ENCODE data around the gene MEIS2.

Gene MEIS2

DNA sequence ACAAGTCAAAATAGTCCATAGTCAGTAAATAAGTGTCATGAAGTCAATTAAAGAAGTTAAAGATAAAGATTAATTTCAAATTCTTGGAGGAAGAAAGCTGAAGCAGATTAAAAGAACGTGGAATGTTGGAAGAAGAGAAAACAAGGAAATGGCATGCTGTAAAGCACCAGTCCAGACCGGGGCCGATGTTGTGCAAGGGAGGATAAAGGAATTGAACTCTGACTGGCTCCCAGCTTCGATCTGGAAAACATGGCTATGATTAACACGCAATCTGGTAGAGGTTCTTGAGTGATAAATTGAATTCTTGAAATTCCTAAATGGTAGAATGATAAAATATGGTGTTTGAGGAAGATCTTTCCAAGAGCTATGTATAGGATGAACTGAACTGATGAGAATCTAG lies 194.4 kb downstream of the MEIS2 start:
- TF ChIP-seq, protein P1, sequence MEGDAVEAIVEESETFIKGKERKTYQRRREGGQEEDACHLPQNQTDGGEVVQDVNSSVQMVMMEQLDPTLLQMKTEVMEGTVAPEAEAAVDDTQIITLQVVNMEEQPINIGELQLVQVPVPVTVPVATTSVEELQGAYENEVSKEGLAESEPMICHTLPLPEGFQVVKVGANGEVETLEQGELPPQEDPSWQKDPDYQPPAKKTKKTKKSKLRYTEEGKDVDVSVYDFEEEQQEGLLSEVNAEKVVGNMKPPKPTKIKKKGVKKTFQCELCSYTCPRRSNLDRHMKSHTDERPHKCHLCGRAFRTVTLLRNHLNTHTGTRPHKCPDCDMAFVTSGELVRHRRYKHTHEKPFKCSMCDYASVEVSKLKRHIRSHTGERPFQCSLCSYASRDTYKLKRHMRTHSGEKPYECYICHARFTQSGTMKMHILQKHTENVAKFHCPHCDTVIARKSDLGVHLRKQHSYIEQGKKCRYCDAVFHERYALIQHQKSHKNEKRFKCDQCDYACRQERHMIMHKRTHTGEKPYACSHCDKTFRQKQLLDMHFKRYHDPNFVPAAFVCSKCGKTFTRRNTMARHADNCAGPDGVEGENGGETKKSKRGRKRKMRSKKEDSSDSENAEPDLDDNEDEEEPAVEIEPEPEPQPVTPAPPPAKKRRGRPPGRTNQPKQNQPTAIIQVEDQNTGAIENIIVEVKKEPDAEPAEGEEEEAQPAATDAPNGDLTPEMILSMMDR (IDR thresholded peaks at IDR 0.05; ENCODE audit: low read depth, low read length): no peak
- DNase-seq (ENCODE audit: low read depth in 2 of 2): peak; percentile 62 to 84
- H3K4me3 ChIP-seq (replicated peaks in 1 of 2; ENCODE audit: low read depth in 2 of 2, low read length in 2 of 2): no peak overlapping the region

DNA sequence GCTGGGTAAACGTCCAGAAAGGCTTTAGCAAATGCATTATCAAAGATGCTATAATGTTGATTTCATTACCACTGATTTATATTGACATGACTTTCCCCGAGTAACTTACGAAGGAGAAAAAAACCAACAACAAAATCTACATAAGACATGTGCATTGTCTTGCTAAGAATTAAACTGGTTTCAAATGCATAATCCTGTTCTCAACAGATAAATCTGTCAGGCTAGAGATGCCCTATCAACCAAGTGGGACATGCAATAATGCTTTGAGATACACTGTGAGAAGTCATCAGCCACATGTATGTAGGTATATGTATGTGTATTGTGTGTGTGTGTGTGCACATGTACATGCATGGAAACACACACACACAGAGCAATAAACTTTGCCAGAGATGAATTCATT lies 195.6 kb downstream of the MEIS2 start:
- TF ChIP-seq, protein P1 (IDR thresholded peaks at IDR 0.05; ENCODE audit: low read depth, low read length): no peak
- no peak for DNase-seq (ENCODE audit: low read depth in 2 of 2)
- no peak overlapping the region for H3K4me3 ChIP-seq (replicated peaks in 1 of 2; ENCODE audit: low read depth in 2 of 2, low read length in 2 of 2)

DNA sequence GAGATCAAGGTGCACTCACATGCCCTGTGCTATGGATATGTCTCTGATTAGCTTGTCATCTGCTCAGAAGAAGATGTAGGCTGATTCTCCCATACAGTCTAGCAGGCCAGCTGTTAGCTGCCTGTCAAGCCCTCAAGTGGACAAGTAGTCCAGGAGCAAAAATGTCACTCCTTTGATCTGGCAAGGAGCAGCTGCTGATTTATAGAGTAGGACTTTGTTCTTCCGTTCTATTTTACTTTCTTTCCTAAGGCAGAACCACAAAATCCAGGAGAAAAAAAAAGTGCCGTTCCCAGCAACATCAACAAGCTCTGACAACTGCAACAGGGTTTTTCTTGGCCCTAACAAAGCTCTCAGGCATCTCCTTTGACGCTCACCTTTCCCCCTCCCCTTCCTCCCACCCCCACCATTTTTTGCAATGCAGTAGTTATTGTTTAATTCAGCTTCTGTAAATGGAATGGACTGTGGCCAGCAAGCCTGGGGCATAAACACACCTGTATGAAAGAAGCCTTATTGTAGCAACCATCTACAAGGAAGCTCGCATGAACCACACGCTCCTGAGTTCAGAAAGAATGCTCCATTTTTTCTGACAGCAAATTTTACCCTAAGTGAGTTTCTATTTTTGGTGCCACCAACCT lies 196.3 kb downstream of the MEIS2 start:
- no peak overlapping the region for H3K4me3 ChIP-seq (replicated peaks in 1 of 2; ENCODE audit: low read depth in 2 of 2, low read length in 2 of 2)
- no peak for DNase-seq (ENCODE audit: low read depth in 2 of 2)
- TF ChIP-seq, protein P1 (IDR thresholded peaks at IDR 0.05; ENCODE audit: low read depth, low read length): no peak

DNA sequence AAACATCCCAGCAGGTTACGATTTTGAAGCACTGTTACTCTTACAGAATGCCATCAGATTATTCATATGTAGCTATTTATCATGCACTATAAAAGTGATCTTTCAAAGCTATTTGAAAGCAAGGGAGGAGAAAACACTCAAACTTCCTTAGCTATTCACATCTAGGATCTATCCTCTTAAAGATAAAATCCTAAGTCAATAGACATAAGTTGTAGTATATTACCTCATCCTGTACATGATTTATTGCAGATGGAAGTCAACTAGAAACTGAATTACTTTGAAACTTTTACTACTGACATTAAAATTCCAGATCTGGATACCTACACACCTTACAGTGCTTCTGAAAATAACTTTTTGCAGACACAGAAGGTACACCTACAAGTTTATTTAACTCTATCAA lies 197.2 kb downstream of the MEIS2 start:
- H3K4me3 ChIP-seq (replicated peaks in 1 of 2; ENCODE audit: low read depth in 2 of 2, low read length in 2 of 2): no peak overlapping the region
- TF ChIP-seq, protein P1 (IDR thresholded peaks at IDR 0.05; ENCODE audit: low read depth, low read length): no peak
- no peak for DNase-seq (ENCODE audit: low read depth in 2 of 2)

DNA sequence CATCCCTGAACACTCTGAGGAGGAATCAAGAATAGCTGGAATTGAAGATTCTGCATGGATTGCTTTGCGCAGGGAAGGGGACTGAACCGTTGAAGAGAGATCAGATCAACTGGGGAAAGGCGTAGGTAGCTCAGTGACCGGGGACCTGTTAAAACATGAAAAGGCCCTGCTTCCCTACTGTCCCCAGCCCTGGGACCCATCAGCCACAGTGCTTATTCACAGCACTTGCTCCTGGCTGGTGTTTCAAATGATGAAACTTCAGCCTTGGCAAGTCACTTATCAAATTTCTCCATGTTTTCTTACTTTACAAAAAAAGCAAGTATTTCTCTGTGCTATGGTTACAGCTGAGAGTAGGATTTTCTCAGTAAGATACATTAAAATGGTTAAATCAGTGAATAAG lies 199.3 kb downstream of the MEIS2 start:
- DNase-seq (ENCODE audit: low read depth in 2 of 2): no peak
- TF ChIP-seq, protein P1 (IDR thresholded peaks at IDR 0.05; ENCODE audit: low read depth, low read length): no peak

DNA sequence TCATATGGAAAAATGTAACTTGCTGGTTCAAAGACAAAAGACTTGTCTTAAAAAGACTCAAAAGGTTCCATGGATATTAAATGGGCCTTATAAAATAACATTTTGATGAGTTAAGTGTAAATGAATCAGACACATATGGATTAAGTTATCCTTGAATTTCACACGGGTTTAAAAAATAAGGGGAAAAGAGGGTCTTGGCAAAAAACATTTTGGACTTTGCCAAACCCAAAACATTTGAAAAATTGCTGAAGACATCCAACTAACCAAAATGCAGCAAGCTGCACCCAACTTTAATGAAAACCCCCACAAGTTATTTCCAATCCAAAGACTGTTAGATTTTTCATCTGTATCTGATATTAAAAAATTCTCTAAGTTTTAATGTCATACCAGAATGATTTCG lies 200.7 kb downstream of the MEIS2 start:
- DNase-seq (ENCODE audit: low read depth in 2 of 2): no peak
- no peak overlapping the region for H3K4me3 ChIP-seq (replicated peaks in 1 of 2; ENCODE audit: low read depth in 2 of 2, low read length in 2 of 2)
- TF ChIP-seq, protein P1 (IDR thresholded peaks at IDR 0.05; ENCODE audit: low read depth, low read length): no peak

More for the DNA sequence above, 199.3 kb downstream of the MEIS2 start:
- no peak overlapping the region for H3K4me3 ChIP-seq (replicated peaks in 1 of 2; ENCODE audit: low read depth in 2 of 2, low read length in 2 of 2)
